Chondrocyte (in vitro differentiated cells): ENCODE measurements around the gene PLA2G3. TPM values are rescaled to one million over a fixed set of nuclear protein-coding genes. Genes with fewer than 3 reads are reported as not detected.
A peak's percentile ranks its signal among the peaks of the same experiment; 100 is the strongest.

Experiments
- DNase-seq: peaks from one replicate; pipeline ENCODE4 v3.0.0; 2021; ENCODE audit warnings: mixed read lengths, low spot score
- H3K27ac Mint-ChIP-seq: one replicate; pipeline ENCODE4 v1.8.0; 2021; ENCODE audit warnings: mild to moderate bottlenecking, moderate library complexity, mixed read lengths; ENCODE audit not compliant: unreplicated experiment
- H3K27me3 Mint-ChIP-seq: 2 replicates; pipeline ENCODE4 v1.8.0; 2021; ENCODE audit warnings: low read depth, mixed read lengths
- H3K36me3 Mint-ChIP-seq: 2 replicates; pipeline ENCODE4 v1.8.0; 2021; ENCODE audit warnings: low read depth, mixed read lengths
- H3K4me1 Mint-ChIP-seq: 2 replicates; pipeline ENCODE4 v1.8.0; 2021; ENCODE audit warnings: low read depth, mild to moderate bottlenecking, mixed read lengths
- H3K4me3 Mint-ChIP-seq: one replicate; pipeline ENCODE4 v1.8.0; 2021; ENCODE audit warnings: mild to moderate bottlenecking, moderate library complexity, mixed read lengths; ENCODE audit not compliant: unreplicated experiment
- H3K9me3 Mint-ChIP-seq: 2 replicates; pipeline ENCODE4 v1.8.0; 2021; ENCODE audit warnings: low read depth, mixed read lengths
- CTCF ChIP-seq: fragments of 200-600 bp; sonication (generic); IDR thresholded peaks from 2 replicates; pipeline ENCODE4 v1.5.0; 2021; ENCODE audit warnings: antibody characterized with exemption, mild to moderate bottlenecking, moderate library complexity
- total RNA-seq: library from RNA; stranded (reverse); gene quantifications from 3 replicates; pipeline ENCODE4 v1.2.1, GENCODE V29; 2021

The PLA2G3 gene
- total RNA-seq, 1 donor from 2014 or later: 0.07 TPM

DNA sequence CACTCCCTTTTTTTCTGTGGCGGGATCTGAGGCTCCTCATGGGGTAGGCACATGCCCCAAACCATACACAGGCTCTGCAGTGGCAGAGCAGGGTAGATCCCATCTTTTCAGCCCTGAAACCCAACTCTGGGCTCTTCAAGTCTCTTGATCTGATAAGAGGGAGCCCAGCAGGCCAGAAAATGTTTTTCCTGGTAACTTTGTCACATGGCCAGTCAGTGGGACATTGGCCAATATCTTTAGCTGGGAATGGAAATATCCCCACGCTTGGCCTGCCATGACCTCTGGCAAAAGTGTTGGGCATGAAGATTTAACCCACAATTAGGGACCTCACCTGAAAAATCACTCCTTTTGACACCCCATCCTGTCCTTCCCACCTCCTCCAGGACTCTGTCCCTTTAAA is 9.4 kb downstream of the PLA2G3 start:
- H3K27me3 Mint-ChIP-seq: no peaks in the 10 kb centered on the region
- no peak for TF ChIP-seq CTCF

DNA sequence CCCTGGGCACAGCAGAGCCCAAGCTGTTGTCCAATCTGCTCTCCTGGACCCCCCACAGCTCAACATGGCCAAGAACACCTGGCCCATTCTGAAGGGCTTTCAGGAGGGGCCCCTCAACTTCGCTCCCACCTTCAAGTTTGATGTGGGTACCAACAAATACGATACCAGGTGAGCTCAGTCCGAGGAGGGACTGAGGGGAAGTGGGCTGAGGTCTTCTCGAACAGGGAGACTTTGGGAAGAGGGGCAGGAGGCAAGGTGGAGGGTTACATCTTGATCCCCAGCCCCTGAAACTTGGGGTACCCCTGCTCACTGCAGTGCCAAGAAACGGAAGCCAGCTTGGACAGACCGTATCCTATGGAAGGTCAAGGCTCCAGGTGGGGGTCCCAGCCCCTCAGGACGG is 12.2 kb downstream of the PLA2G3 start:
- peaks cover 10% of the 10 kb centered on the region for H3K4me1 Mint-ChIP-seq
- H3K27ac Mint-ChIP-seq: no peak overlapping the region
- no peaks in the 10 kb centered on the region for H3K9me3 Mint-ChIP-seq
- H3K36me3 Mint-ChIP-seq: no peaks in the 10 kb centered on the region
- TF ChIP-seq CTCF: no peak
- no peaks in the 10 kb centered on the region for H3K27me3 Mint-ChIP-seq
- DNase-seq: peak; percentile 42
- H3K4me3 Mint-ChIP-seq: no peak overlapping the region

More for the DNA sequence above, 9.4 kb downstream of the PLA2G3 start:
- Mint-ChIP-seq H3K36me3 (no peaks in the 10 kb centered on the region), H3K4me1 (peaks cover 5% of the 10 kb centered on the region), H3K4me3 (no peak overlapping the region), H3K27ac (no peak overlapping the region), H3K9me3 (no peaks in the 10 kb centered on the region)
- DNase-seq: peak; percentile 12

DNA sequence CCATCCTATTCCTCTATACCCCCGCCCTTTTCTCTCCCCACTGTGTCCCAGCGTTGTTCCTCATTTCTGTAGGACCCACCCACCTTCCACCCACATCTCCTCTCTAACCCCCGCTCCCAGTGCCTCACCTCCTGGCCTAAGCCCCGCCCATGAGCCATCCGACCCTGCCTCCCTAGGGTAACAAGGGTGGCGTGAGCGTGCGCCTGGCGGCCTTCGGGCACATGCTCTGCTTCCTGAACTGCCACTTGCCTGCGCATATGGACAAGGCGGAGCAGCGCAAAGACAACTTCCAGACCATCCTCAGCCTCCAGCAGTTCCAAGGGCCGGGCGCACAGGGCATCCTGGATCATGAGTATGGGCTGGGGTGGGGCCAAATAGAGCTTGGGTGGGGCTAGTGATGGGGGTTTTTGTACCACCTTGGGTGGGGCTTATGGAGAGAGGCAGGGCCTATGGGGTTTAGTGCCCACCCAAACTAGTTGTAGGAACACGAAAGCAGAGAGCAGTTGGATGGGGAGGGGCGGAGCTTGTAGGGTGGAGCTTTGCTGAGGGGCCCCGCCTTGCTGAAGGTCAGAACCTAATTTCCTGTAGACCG is 13.0 kb downstream of the PLA2G3 start:
- no peak for TF ChIP-seq CTCF
- peak; percentile 90 for DNase-seq
- no peaks in the 10 kb centered on the region for H3K27me3 Mint-ChIP-seq
- H3K27ac Mint-ChIP-seq: no peak overlapping the region
- H3K9me3 Mint-ChIP-seq: no peaks in the 10 kb centered on the region
- H3K4me3 Mint-ChIP-seq: no peak overlapping the region
- peaks cover 17% of the 10 kb centered on the region for H3K4me1 Mint-ChIP-seq
- H3K36me3 Mint-ChIP-seq: no peaks in the 10 kb centered on the region

- DNase-seq: peak; percentile 86
- H3K4me3 Mint-ChIP-seq: no peak overlapping the region
- no peak overlapping the region for H3K27ac Mint-ChIP-seq
- H3K4me1 Mint-ChIP-seq: peaks cover 19% of the 10 kb centered on the region
- no peaks in the 10 kb centered on the region for H3K36me3 Mint-ChIP-seq
- no peaks in the 10 kb centered on the region for H3K9me3 Mint-ChIP-seq
- no peak for TF ChIP-seq CTCF
- H3K27me3 Mint-ChIP-seq: no peaks in the 10 kb centered on the region
These were observed 13.5 kb downstream of the PLA2G3 start for GRCh38 chr22:31126869-31127175.

GRCh38 chr22:31126128-31126868 is 14.0 kb downstream of the PLA2G3 start:
- peak; percentile 60 for DNase-seq
- no peak for TF ChIP-seq CTCF
- Mint-ChIP-seq H3K9me3 (no peaks in the 10 kb centered on the region), H3K4me3 (no peak overlapping the region), H3K36me3 (no peaks in the 10 kb centered on the region), H3K27me3 (no peaks in the 10 kb centered on the region), H3K27ac (no peak overlapping the region), H3K4me1 (peaks cover 14% of the 10 kb centered on the region)
